IPS-18a (cell line): ENCODE data around the gene GBA3.

ENCODE experiments used
- H3K27ac ChIP-seq: one replicate; pipeline ENCODE4 v1.5.1; 2013; ENCODE audit warnings: low read length
- H3K27me3 ChIP-seq: one replicate; pipeline ENCODE4 v1.6.1; 2013; ENCODE audit warnings: mild to moderate bottlenecking, low read length; ENCODE audit not compliant: control insufficient read depth, insufficient read depth
- H3K36me3 ChIP-seq: one replicate; pipeline ENCODE4 v1.6.1; 2013; ENCODE audit warnings: low read depth, low read length; ENCODE audit not compliant: control insufficient read depth
- H3K4me1 ChIP-seq: one replicate; pipeline ENCODE4 v1.6.1; 2013; ENCODE audit warnings: low read depth, low read length; ENCODE audit not compliant: control insufficient read depth
- H3K4me3 ChIP-seq: one replicate; pipeline ENCODE4 v1.5.1; 2013; ENCODE audit warnings: low read length
- H3K9ac ChIP-seq: one replicate; pipeline ENCODE4 v1.6.1; 2013; ENCODE audit warnings: mild to moderate bottlenecking, low read length, moderate library complexity
- H3K9me3 ChIP-seq: one replicate; pipeline ENCODE4 v1.6.1; 2013; ENCODE audit warnings: low read depth, low read length; ENCODE audit not compliant: control insufficient read depth

GBA3 gene

GRCh38 chr4:22672944-22673343 lies 19.8 kb upstream of the GBA3 start:
- Histone ChIP-seq H3K27me3 (no peaks in the 10 kb centered on the region), H3K36me3 (no peaks in the 10 kb centered on the region), H3K27ac (no peak overlapping the region), H3K9ac (no peak overlapping the region), H3K9me3 (no peaks in the 10 kb centered on the region), H3K4me3 (no peak overlapping the region), H3K4me1 (peaks cover 4% of the 10 kb centered on the region)

- H3K27ac ChIP-seq: no peak overlapping the region
Measured at GRCh38 chr4:22674700-22675099, 18.0 kb upstream of the GBA3 start.

GRCh38 chr4:22676063-22676462 lies 16.7 kb upstream of the GBA3 start:
- Histone ChIP-seq H3K4me1 (peaks cover 4% of the 10 kb centered on the region), H3K9me3 (no peaks in the 10 kb centered on the region), H3K27ac (no peak overlapping the region), H3K36me3 (no peaks in the 10 kb centered on the region), H3K27me3 (no peaks in the 10 kb centered on the region), H3K4me3 (no peak overlapping the region), H3K9ac (no peak overlapping the region)

More at GRCh38 chr4:22674700-22675099, 18.0 kb upstream of the GBA3 start:
- peaks cover 4% of the 10 kb centered on the region for H3K4me1 ChIP-seq
- H3K36me3 ChIP-seq: no peaks in the 10 kb centered on the region
- no peak overlapping the region for H3K4me3 ChIP-seq
- H3K9ac ChIP-seq: no peak overlapping the region
- no peaks in the 10 kb centered on the region for H3K9me3 ChIP-seq
- no peaks in the 10 kb centered on the region for H3K27me3 ChIP-seq

GRCh38 chr4:22677780-22678179 lies 15.0 kb upstream of the GBA3 start:
- Histone ChIP-seq H3K27me3 (no peaks in the 10 kb centered on the region), H3K9me3 (no peaks in the 10 kb centered on the region), H3K9ac (no peak overlapping the region), H3K36me3 (no peaks in the 10 kb centered on the region), H3K4me3 (no peak overlapping the region), H3K27ac (no peak overlapping the region), H3K4me1 (peaks cover 4% of the 10 kb centered on the region)

GRCh38 chr4:22678940-22679854 lies 13.5 kb upstream of the GBA3 start:
- Histone ChIP-seq H3K27ac (no peak overlapping the region), H3K27me3 (no peaks in the 10 kb centered on the region), H3K36me3 (no peaks in the 10 kb centered on the region), H3K9ac (no peak overlapping the region), H3K9me3 (no peaks in the 10 kb centered on the region), H3K4me1 (peaks cover 4% of the 10 kb centered on the region), H3K4me3 (no peak overlapping the region)

- Histone ChIP-seq H3K4me1 (peaks cover 4% of the 10 kb centered on the region), H3K27ac (no peak overlapping the region), H3K36me3 (no peaks in the 10 kb centered on the region), H3K27me3 (no peaks in the 10 kb centered on the region), H3K9ac (no peak overlapping the region), H3K9me3 (no peaks in the 10 kb centered on the region), H3K4me3 (no peak overlapping the region)
Measured at GRCh38 chr4:22680065-22680642, 12.6 kb upstream of the GBA3 start.

GRCh38 chr4:22683726-22684125 lies 9.0 kb upstream of the GBA3 start:
- no peak overlapping the region for H3K4me3 ChIP-seq
- no peaks in the 10 kb centered on the region for H3K4me1 ChIP-seq
- H3K27ac ChIP-seq: no peak overlapping the region
- H3K9ac ChIP-seq: no peak overlapping the region
- no peaks in the 10 kb centered on the region for H3K9me3 ChIP-seq
- H3K27me3 ChIP-seq: no peaks in the 10 kb centered on the region
- no peaks in the 10 kb centered on the region for H3K36me3 ChIP-seq

- H3K27me3 ChIP-seq: no peaks in the 10 kb centered on the region
- no peaks in the 10 kb centered on the region for H3K9me3 ChIP-seq
- H3K36me3 ChIP-seq: no peaks in the 10 kb centered on the region
- H3K27ac ChIP-seq: no peak overlapping the region
- H3K4me1 ChIP-seq: no peaks in the 10 kb centered on the region
- no peak overlapping the region for H3K4me3 ChIP-seq
- H3K9ac ChIP-seq: no peak overlapping the region
Measured at GRCh38 chr4:22686141-22686540, 6.6 kb upstream of the GBA3 start.

- Histone ChIP-seq H3K4me3 (no peak overlapping the region), H3K9me3 (no peaks in the 10 kb centered on the region), H3K27ac (no peak overlapping the region)
Measured at GRCh38 chr4:22688236-22688635, 4.5 kb upstream of the GBA3 start.

GRCh38 chr4:22689428-22689827 lies 3.3 kb upstream of the GBA3 start:
- no peaks in the 10 kb centered on the region for H3K36me3 ChIP-seq
- no peaks in the 10 kb centered on the region for H3K4me1 ChIP-seq
- no peak overlapping the region for H3K4me3 ChIP-seq
- H3K27ac ChIP-seq: no peak overlapping the region
- H3K27me3 ChIP-seq: no peaks in the 10 kb centered on the region
- H3K9me3 ChIP-seq: no peaks in the 10 kb centered on the region
- H3K9ac ChIP-seq: no peak overlapping the region

More at GRCh38 chr4:22688236-22688635, 4.5 kb upstream of the GBA3 start:
- H3K4me1 ChIP-seq: no peaks in the 10 kb centered on the region
- no peak overlapping the region for H3K9ac ChIP-seq
- no peaks in the 10 kb centered on the region for H3K36me3 ChIP-seq
- no peaks in the 10 kb centered on the region for H3K27me3 ChIP-seq

GRCh38 chr4:22695029-22695428 lies 2.3 kb downstream of the GBA3 start:
- Histone ChIP-seq H3K4me3 (no peak overlapping the region), H3K36me3 (no peaks in the 10 kb centered on the region), H3K4me1 (no peaks in the 10 kb centered on the region), H3K27ac (no peak overlapping the region), H3K9ac (no peak overlapping the region), H3K9me3 (no peaks in the 10 kb centered on the region), H3K27me3 (no peaks in the 10 kb centered on the region)

GRCh38 chr4:22695917-22696316 lies 3.2 kb downstream of the GBA3 start:
- Histone ChIP-seq H3K27ac (no peak overlapping the region), H3K9me3 (no peaks in the 10 kb centered on the region), H3K27me3 (no peaks in the 10 kb centered on the region), H3K4me1 (no peaks in the 10 kb centered on the region), H3K36me3 (no peaks in the 10 kb centered on the region), H3K9ac (no peak overlapping the region), H3K4me3 (no peak overlapping the region)
